Neural progenitor cell (in vitro differentiated cells): ENCODE data around the gene CXCL3. TPM values are rescaled to one million over a fixed set of nuclear protein-coding genes. Genes with fewer than 3 reads are reported as not detected.

Experiments used
- DNase-seq: peaks from one replicate; pipeline ENCODE4 v3.0.0-alpha.2; 2016; ENCODE audit warnings: low spot score
- H2AFZ ChIP-seq: fragments of 200-600 bp; sonication (generic); replicated peaks from 2 replicates; pipeline ENCODE4 v1.6.1; 2016; ENCODE audit warnings: antibody characterized with exemption
- H3F3A ChIP-seq: fragments of 200-600 bp; sonication (generic); 2 replicates; pipeline ENCODE4 v1.6.1; 2016; ENCODE audit warnings: antibody characterized with exemption, low read depth
- H3K27ac ChIP-seq: fragments of 200-600 bp; sonication (generic); 2 replicates; pipeline ENCODE4 v1.5.1; 2016; ENCODE audit warnings: mild to moderate bottlenecking
- H3K27me3 ChIP-seq: fragments of 200-600 bp; sonication (generic); 2 replicates; pipeline ENCODE4 v1.6.1; 2016; ENCODE audit warnings: mild to moderate bottlenecking, moderate library complexity
- H3K36me3 ChIP-seq: fragments of 200-600 bp; sonication (generic); 2 replicates; pipeline ENCODE4 v1.5.1; 2016
- H3K4me1 ChIP-seq: fragments of 200-600 bp; sonication (generic); 2 replicates; pipeline ENCODE4 v1.6.1; 2016; ENCODE audit warnings: mixed run types
- H3K4me2 ChIP-seq: fragments of 200-600 bp; sonication (generic); 2 replicates; pipeline ENCODE4 v1.6.1; 2016
- H3K4me3 ChIP-seq: fragments of 200-600 bp; sonication (generic); 2 replicates; pipeline ENCODE4 v1.5.1; 2016
- H3K79me2 ChIP-seq: fragments of 200-600 bp; sonication (generic); 2 replicates; pipeline ENCODE4 v1.6.1; 2016; ENCODE audit warnings: low read depth
- H3K9ac ChIP-seq: fragments of 200-600 bp; sonication (generic); 2 replicates; pipeline ENCODE4 v1.6.1; 2016
- H3K9me3 ChIP-seq: fragments of 200-600 bp; sonication (generic); 2 replicates; pipeline ENCODE4 v1.5.1; 2016; ENCODE audit warnings: low read depth
- H4K20me1 ChIP-seq: fragments of 200-600 bp; sonication (generic); 2 replicates; pipeline ENCODE4 v1.6.1; 2016; ENCODE audit warnings: low read depth
- H3K27ac Mint-ChIP-seq: 3 replicates; pipeline ENCODE4 v1.8.0; 2021; ENCODE audit warnings: mixed read lengths
- H3K27me3 Mint-ChIP-seq: 2 replicates; pipeline ENCODE4 v1.8.0; 2022; ENCODE audit warnings: low read depth, mild to moderate bottlenecking, inconsistent platforms, moderate library complexity, mixed read lengths; ENCODE audit not compliant: insufficient read depth
- H3K36me3 Mint-ChIP-seq: 3 replicates; pipeline ENCODE4 v1.8.0; 2021; ENCODE audit warnings: mixed read lengths
- H3K4me1 Mint-ChIP-seq: 3 replicates; pipeline ENCODE4 v1.8.0; 2021; ENCODE audit warnings: mixed read lengths
- H3K4me3 Mint-ChIP-seq: 3 replicates; pipeline ENCODE4 v1.8.0; 2021; ENCODE audit warnings: mild to moderate bottlenecking, moderate library complexity, mixed read lengths
- H3K9me3 Mint-ChIP-seq: 3 replicates; pipeline ENCODE4 v1.8.0; 2020; ENCODE audit warnings: mixed read lengths
- EZH2 ChIP-seq: fragments of 200-600 bp; sonication (generic); IDR thresholded peaks from 2 replicates; pipeline ENCODE4 v1.6.1; 2017; ENCODE audit warnings: antibody characterized with exemption, mild to moderate bottlenecking, moderate library complexity
- EZH2phosphoT487 ChIP-seq: fragments of 200-600 bp; sonication (generic); IDR thresholded peaks from 2 replicates; pipeline ENCODE4 v1.6.1; 2017; ENCODE audit warnings: antibody characterized with exemption
- total RNA-seq: library from RNA; depleted of rRNA; stranded (reverse); fragments of >200 nt; gene quantifications from 2 replicates; pipeline ENCODE4 v1.2.3, GENCODE V29; 2015; ENCODE audit warnings: low replicate concordance
- TF ChIP-seq, protein P1 (sequence below): fragments of 200-600 bp; sonication (generic); IDR thresholded peaks from 2 replicates; pipeline ENCODE4 v1.5.1; 2017; ENCODE audit warnings: antibody characterized with exemption, mild to moderate bottlenecking

The CXCL3 gene
- total RNA-seq, 1 donor from 2014 or later, result 1.5 TPM

- H3K4me2 ChIP-seq, result peak overlapping the region; percentile 96
- peak overlapping the region; percentile 100 for H2AFZ ChIP-seq
- peak overlapping the region; percentile 86 for H3K4me3 ChIP-seq
- TF ChIP-seq EZH2phosphoT487 (no peak), EZH2 (no peak)
- H3K27me3 ChIP-seq, result peaks cover 34% of the 10 kb centered on the region
- H3K4me1 ChIP-seq, result peaks cover 13% of the 10 kb centered on the region
- Mint-ChIP-seq H3K4me1 (peaks cover 15% of the 10 kb centered on the region), H3K36me3 (no peaks in the 10 kb centered on the region), H3K4me3 (peak overlapping the region; percentile 88), H3K27ac (no peak overlapping the region), H3K9me3 (no peaks in the 10 kb centered on the region), H3K27me3 (peaks cover 4% of the 10 kb centered on the region)
- H3K9ac ChIP-seq, result no peak overlapping the region
- no peaks in the 10 kb centered on the region for H4K20me1 ChIP-seq
- H3K36me3 ChIP-seq, result no peaks in the 10 kb centered on the region
- no peak for DNase-seq
- no peaks in the 10 kb centered on the region for H3K9me3 ChIP-seq
- H3K27ac ChIP-seq, result no peak overlapping the region
- no peaks in the 10 kb centered on the region for H3F3A ChIP-seq
- H3K79me2 ChIP-seq, result no peaks in the 10 kb centered on the region
Observed at GRCh38 chr4:74039315-74039763, 850 bp upstream of the CXCL3 start.

DNA sequence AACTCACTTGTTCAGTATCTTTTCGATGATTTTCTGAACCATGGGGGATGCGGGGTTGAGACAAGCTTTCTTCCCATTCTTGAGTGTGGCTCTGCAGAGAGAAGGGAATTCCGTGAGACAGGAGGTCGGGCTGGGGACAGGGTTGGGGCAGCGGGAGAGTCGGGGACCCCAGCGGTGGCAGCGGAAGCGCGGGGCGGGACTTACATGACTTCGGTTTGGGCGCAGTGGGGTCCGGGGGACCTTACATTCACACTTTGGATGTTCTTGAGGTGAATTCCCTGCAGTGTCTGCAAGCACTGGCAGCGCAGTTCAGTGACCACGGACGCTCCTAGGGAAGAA lies 434 bp downstream of the CXCL3 start:
- Histone ChIP-seq H3K79me2 (no peaks in the 10 kb centered on the region), H3K27ac (no peak overlapping the region), H3K36me3 (no peaks in the 10 kb centered on the region), H3F3A (no peaks in the 10 kb centered on the region), H3K27me3 (peaks cover 34% of the 10 kb centered on the region), H3K9me3 (no peaks in the 10 kb centered on the region), H3K4me3 (peak overlapping the region; percentile 86), H4K20me1 (no peaks in the 10 kb centered on the region), H3K9ac (no peak overlapping the region), H3K4me2 (peak overlapping the region; percentile 96), H3K4me1 (peaks cover 13% of the 10 kb centered on the region), H2AFZ (peak overlapping the region; percentile 100)
- Mint-ChIP-seq H3K27me3 (peaks cover 4% of the 10 kb centered on the region), H3K27ac (peak overlapping the region; percentile 31), H3K4me1 (peaks cover 15% of the 10 kb centered on the region), H3K9me3 (no peaks in the 10 kb centered on the region), H3K4me3 (peak overlapping the region; percentile 88), H3K36me3 (no peaks in the 10 kb centered on the region)
- peak; percentile 31 for DNase-seq
- TF ChIP-seq, protein P1, sequence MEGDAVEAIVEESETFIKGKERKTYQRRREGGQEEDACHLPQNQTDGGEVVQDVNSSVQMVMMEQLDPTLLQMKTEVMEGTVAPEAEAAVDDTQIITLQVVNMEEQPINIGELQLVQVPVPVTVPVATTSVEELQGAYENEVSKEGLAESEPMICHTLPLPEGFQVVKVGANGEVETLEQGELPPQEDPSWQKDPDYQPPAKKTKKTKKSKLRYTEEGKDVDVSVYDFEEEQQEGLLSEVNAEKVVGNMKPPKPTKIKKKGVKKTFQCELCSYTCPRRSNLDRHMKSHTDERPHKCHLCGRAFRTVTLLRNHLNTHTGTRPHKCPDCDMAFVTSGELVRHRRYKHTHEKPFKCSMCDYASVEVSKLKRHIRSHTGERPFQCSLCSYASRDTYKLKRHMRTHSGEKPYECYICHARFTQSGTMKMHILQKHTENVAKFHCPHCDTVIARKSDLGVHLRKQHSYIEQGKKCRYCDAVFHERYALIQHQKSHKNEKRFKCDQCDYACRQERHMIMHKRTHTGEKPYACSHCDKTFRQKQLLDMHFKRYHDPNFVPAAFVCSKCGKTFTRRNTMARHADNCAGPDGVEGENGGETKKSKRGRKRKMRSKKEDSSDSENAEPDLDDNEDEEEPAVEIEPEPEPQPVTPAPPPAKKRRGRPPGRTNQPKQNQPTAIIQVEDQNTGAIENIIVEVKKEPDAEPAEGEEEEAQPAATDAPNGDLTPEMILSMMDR, result no peak

DNA sequence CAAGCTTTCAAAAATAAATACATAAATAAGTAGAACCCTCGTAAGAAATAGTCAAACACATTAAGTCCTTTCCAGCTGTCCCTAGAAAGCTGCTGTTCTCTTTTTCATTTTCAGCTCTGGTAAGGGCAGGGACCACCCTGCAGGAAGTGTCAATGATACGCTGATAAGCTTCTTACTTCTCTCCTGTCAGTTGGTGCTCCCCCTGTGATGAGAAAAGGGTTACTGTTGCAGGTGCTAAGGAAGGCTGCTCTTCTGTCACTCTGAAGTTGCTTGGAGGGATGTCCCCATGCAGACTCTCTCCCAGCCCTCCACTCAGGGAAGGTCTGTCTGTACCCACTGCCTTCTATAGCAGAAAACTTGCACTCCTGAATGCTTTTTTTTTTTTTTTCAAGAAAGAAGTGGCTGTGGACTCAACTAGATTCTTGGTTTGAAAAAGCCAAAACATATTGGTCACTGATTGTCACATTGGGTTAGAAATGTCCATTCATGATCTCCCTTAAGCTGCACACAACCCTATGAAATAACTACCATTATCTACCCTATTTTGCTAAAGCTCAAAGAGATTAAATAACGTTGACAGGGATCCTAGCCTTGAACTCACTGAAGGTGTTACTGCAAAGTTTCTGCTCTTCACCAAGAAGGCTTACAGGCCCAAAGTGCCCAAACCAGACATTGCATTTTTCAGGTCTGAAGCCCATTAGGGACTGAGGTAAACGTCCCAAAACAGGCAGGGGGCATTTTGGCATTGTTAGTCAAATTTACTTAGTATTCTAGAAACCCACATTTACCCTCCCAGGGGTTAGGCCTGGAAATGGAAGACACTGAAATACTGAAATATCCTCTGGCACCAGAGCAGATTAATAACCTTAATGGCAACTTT lies 1.2 kb downstream of the CXCL3 start:
- H3K4me1 ChIP-seq, result peaks cover 13% of the 10 kb centered on the region
- H2AFZ ChIP-seq, result peak overlapping the region; percentile 100

More for the DNA sequence above, 1.2 kb downstream of the CXCL3 start:
- Mint-ChIP-seq H3K4me3 (peak overlapping the region; percentile 88), H3K9me3 (no peaks in the 10 kb centered on the region), H3K4me1 (peaks cover 15% of the 10 kb centered on the region), H3K27ac (no peak overlapping the region), H3K36me3 (no peaks in the 10 kb centered on the region), H3K27me3 (peaks cover 4% of the 10 kb centered on the region)
- no peaks in the 10 kb centered on the region for H3K9me3 ChIP-seq
- peak overlapping the region; percentile 96 for H3K4me2 ChIP-seq
- peaks cover 34% of the 10 kb centered on the region for H3K27me3 ChIP-seq
- H3F3A ChIP-seq, result no peaks in the 10 kb centered on the region
- H4K20me1 ChIP-seq, result no peaks in the 10 kb centered on the region
- peak; percentile 50 for DNase-seq
- H3K79me2 ChIP-seq, result no peaks in the 10 kb centered on the region
- H3K4me3 ChIP-seq, result peak overlapping the region; percentile 86
- no peak overlapping the region for H3K9ac ChIP-seq
- H3K27ac ChIP-seq, result no peak overlapping the region
- TF ChIP-seq EZH2 (no peak), EZH2phosphoT487 (no peak)
- TF ChIP-seq, protein P1, result no peak
- H3K36me3 ChIP-seq, result no peaks in the 10 kb centered on the region
